ENCODE data around the gene ZNF431. TPM values are rescaled to one million over a fixed set of nuclear protein-coding genes. Genes with fewer than 3 reads are reported as not detected.

Gene ZNF431
- total and polyA plus RNA-seq, 2 of the 8 experiments (the other 6 are each of a cell fraction or from before 2014, with no cell fraction given) = 6.7 to 43.2 TPM

- ChIA-PET POLR2A (ENCODE audit: partially characterized antibody) (no interaction called here), CTCF (ENCODE audit: partially characterized antibody) (no interaction called here)
- Histone ChIP-seq H4K91ac (replicated peaks; ENCODE audit: insufficient read length, low read length) (no peak overlapping the region), H3K9ac (replicated peaks in 1 of 4; ENCODE audit: extremely low read depth in 1 of 4, low read depth in 3 of 4, low read length in 3 of 4) (no peak overlapping the region), H3K18ac (ENCODE audit: extremely low read depth, low read length) (no peak overlapping the region), H2BK15ac (ENCODE audit: low read length) (no peak overlapping the region), H3K79me1 (ENCODE audit: low read depth, low read length) (no peaks in the 10 kb centered on the region), H2BK20ac (ENCODE audit: low read length) (no peak overlapping the region), H3K23ac (ENCODE audit: insufficient read length) (no peak overlapping the region), H2BK12ac (ENCODE audit: low read depth, low read length) (no peak overlapping the region), H4K8ac (ENCODE audit: extremely low read depth, insufficient read depth, low read length) (no peak overlapping the region), H3K4me3 (ENCODE audit: extremely low read depth in 1 of 4, insufficient read depth in 2 of 4, low read depth in 3 of 4, low read length in 4 of 4) (no peak overlapping the region), H3K4me1 (replicated peaks in 1 of 4; ENCODE audit: control insufficient read depth in 3 of 4, insufficient read depth in 4 of 4, low read length in 3 of 4) (no peaks in the 10 kb centered on the region), H3K56ac (replicated peaks; ENCODE audit: insufficient read length, low read depth, low read length) (no peak overlapping the region), H4K5ac (ENCODE audit: insufficient read length, low read depth, low read length) (no peak overlapping the region), H3K4ac (replicated peaks; ENCODE audit: insufficient read length, low read depth, low read length) (no peak overlapping the region), H3K27ac (ENCODE audit: low read depth, low read length) (no peak overlapping the region), H3K14ac (ENCODE audit: insufficient read length) (no peak overlapping the region), H3K23me2 (ENCODE audit: low read depth, low read length) (no peaks in the 10 kb centered on the region), H4K20me1 (replicated peaks in 1 of 2; ENCODE audit: control insufficient read depth in 1 of 2, insufficient read depth in 2 of 2, low read length in 2 of 2) (no peaks in the 10 kb centered on the region), H2AFZ (ENCODE audit: low read length) (no peak overlapping the region), H2BK5ac (ENCODE audit: low read depth, low read length) (no peak overlapping the region), H2AK5ac (ENCODE audit: low read depth, low read length) (no peak overlapping the region), H3K9me3 (ENCODE audit: insufficient read depth in 2 of 2, low read depth in 1 of 2, low read length in 1 of 2) (peaks cover 20 to 24% of the 10 kb centered on the region in 2 experiments), H3K36me3 (ENCODE audit: control insufficient read depth in 2 of 4, insufficient read depth in 4 of 4, low read length in 3 of 4) (peaks cover 13 to 96% (median 63%) of the 10 kb centered on the region in 4 experiments), H3K79me2 (ENCODE audit: control insufficient read depth in 1 of 2, insufficient read depth in 2 of 2, low read length in 2 of 2) (peaks cover 0 to 52% of the 10 kb centered on the region in 2 experiments; a peak in 2 of 4 replicates), H3K4me2 (ENCODE audit: insufficient read depth in 1 of 2, low read depth in 2 of 2, low read length in 2 of 2) (no peak overlapping the region), H3K27me3 (replicated peaks in 1 of 4; ENCODE audit: control insufficient read depth in 3 of 4, extremely low read depth in 1 of 4, insufficient read depth in 3 of 4, low read length in 3 of 4) (no peaks in the 10 kb centered on the region), H2BK120ac (replicated peaks; ENCODE audit: low read depth, low read length) (no peak overlapping the region)
- TF ChIP-seq, protein P1, sequence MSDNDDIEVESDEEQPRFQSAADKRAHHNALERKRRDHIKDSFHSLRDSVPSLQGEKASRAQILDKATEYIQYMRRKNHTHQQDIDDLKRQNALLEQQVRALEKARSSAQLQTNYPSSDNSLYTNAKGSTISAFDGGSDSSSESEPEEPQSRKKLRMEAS (IDR thresholded peaks at IDR 0.05) = no peak
- TF ChIP-seq CHD1 (IDR thresholded peaks at IDR 0.05; ENCODE audit: low read depth, low read length) (no peak), RXRA (IDR thresholded peaks at IDR 0.05; ENCODE audit: insufficient read depth, low read depth, low read length) (no peak), JUN (IDR thresholded peaks at IDR 0.05; ENCODE audit: low read depth, low read length) (no peak)
- FAIRE-seq = no peak
- DNase-seq (ENCODE audit: low read depth in 1 of 2, low spot score in 2 of 2) = no peak
Measured at GRCh38 chr19:21148681-21149080, 6.8 kb downstream of the ZNF431 start.
